SK-N-MC (cell line): ENCODE results near the gene RNASEH1.

Source experiments
- EZH2 ChIP-seq: fragments of 200-600 bp; sonication (generic); IDR thresholded peaks from one replicate; pipeline ENCODE4 v1.6.1; 2017; ENCODE audit warnings: antibody characterized with exemption
- POLR2AphosphoS5 ChIP-seq: IDR thresholded peaks from 2 replicates; pipeline ENCODE4 v1.6.1; 2012; ENCODE audit warnings: mild to moderate bottlenecking, low read depth, low read length, borderline replicate concordance

DNA sequence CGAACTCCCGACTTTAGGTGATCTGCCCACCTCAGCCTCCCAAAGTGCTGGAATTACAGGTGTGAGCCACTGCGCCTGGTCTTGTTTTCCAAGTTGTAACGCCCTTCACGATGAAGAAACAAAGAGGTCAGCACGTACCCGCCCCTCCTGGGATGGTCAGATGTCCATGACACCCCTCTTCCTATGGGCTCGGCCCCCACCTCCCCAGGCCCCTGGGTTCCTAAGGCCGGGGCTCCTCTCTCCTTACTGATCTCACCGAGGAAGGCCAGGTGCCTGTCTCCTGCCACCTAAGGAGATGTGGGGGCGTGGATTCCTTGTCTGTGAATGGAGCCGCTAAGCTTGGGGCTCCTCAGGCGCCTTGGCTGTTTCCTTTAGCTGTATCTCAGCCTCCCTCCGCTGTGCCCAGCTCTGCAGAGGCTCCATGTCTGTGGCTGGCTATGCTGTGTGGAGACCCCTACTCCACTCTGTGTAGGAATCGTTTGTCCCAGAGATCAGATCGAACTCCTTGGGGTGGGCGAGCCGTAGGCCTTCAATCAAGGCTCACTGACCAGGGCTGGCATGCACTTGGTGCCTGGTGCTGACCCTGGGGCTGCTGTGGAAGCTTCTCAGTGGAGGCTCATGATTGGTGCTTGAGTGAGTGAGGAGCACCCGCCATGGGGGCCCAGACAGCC is 45.5 kb upstream of the RNASEH1 start:
- TF ChIP-seq EZH2: no peak
- TF ChIP-seq POLR2AphosphoS5: no peak
